Neural crest cell (in vitro differentiated cells): ENCODE data around the gene SPINK8. TPM values are rescaled to one million over a fixed set of nuclear protein-coding genes. Genes with fewer than 3 reads are reported as not detected.

Source experiments
- DNase-seq: peaks from one replicate; pipeline ENCODE4 v3.0.0; 2021; ENCODE audit warnings: low read depth, mixed read lengths, low spot score
- H3K27ac Mint-ChIP-seq: one replicate; pipeline ENCODE4 v1.8.0; 2021; ENCODE audit warnings: mild to moderate bottlenecking, mixed read lengths; ENCODE audit not compliant: unreplicated experiment
- H3K27me3 Mint-ChIP-seq: 2 replicates; pipeline ENCODE4 v1.8.0; 2021; ENCODE audit warnings: low read depth, mild to moderate bottlenecking, mixed read lengths
- H3K36me3 Mint-ChIP-seq: 2 replicates; pipeline ENCODE4 v1.8.0; 2021; ENCODE audit warnings: low read depth, mild to moderate bottlenecking, mixed read lengths
- H3K4me1 Mint-ChIP-seq: 2 replicates; pipeline ENCODE4 v1.8.0; 2021; ENCODE audit warnings: mixed read lengths
- H3K4me3 Mint-ChIP-seq: one replicate; pipeline ENCODE4 v1.8.0; 2021; ENCODE audit warnings: mild to moderate bottlenecking, mixed read lengths
- H3K9me3 Mint-ChIP-seq: 2 replicates; pipeline ENCODE4 v1.8.0; 2021; ENCODE audit warnings: mixed read lengths
- CTCF ChIP-seq: fragments of 200-600 bp; sonication (generic); conservative IDR thresholded peaks from 2 replicates; pipeline ENCODE4 v1.5.0; 2021; ENCODE audit warnings: antibody characterized with exemption, mild to moderate bottlenecking
- total RNA-seq: library from RNA; stranded (reverse); gene quantifications from 2 replicates; pipeline ENCODE4 v1.2.1, GENCODE V29; 2021

Gene SPINK8
- total RNA-seq, 1 donor from 2014 or later = not detected

- Mint-ChIP-seq H3K27ac (peak overlapping the region; percentile 0), H3K4me3 (no peak overlapping the region), H3K36me3 (peaks cover 3% of the 10 kb centered on the region), H3K27me3 (no peaks in the 10 kb centered on the region), H3K4me1 (peaks cover 17% of the 10 kb centered on the region), H3K9me3 (peaks cover 5% of the 10 kb centered on the region)
- no peak for TF ChIP-seq CTCF
- DNase-seq = no peak
These were observed 14.6 kb downstream of the SPINK8 start for GRCh38 chr3:48318713-48319468.

- peaks cover 12% of the 10 kb centered on the region for H3K4me1 Mint-ChIP-seq
- DNase-seq = no peak
- H3K36me3 Mint-ChIP-seq = peaks cover 6% of the 10 kb centered on the region
- no peak overlapping the region for H3K4me3 Mint-ChIP-seq
- H3K9me3 Mint-ChIP-seq = peaks cover 13% of the 10 kb centered on the region
- no peaks in the 10 kb centered on the region for H3K27me3 Mint-ChIP-seq
- no peak for TF ChIP-seq CTCF
- H3K27ac Mint-ChIP-seq = no peak overlapping the region
These were observed 18.9 kb downstream of the SPINK8 start for GRCh38 chr3:48314542-48314941.

DNA sequence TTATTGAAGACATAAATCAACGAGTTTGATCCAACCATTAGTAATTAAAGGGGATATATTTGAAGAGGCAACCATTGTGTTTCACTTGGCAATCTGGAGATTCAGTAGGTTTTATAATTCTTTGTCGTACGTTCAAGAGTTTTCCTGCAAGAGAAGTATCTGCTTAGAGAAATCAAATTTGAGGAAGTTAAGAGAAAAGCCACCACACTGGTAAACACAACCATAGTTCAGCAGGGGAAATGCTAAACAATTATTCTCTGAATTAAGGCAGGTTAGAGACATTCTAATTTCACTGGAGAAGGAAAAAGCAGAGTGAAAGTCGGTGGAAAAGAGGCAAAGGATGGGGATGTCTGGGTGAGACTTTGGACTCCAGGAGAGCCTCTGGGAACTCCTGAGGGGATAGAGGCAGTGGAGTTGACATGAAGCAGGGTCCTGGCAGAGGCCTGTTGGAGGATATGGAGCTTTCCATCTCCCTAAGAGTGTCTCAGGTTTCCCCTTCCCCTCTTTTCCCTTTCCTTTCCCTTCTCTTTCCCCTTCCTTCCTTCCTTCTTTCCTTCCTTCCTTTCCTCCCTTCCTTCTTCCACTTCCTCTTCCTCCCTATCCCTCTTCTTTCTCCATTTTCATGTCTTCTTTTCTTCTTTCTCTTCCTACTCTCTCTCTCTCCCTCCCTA is 26.5 kb downstream of the SPINK8 start:
- no peak for TF ChIP-seq CTCF
- DNase-seq = no peak
- peaks cover 8% of the 10 kb centered on the region for H3K4me1 Mint-ChIP-seq
- H3K36me3 Mint-ChIP-seq = peaks cover 16% of the 10 kb centered on the region
- H3K27ac Mint-ChIP-seq = no peak overlapping the region
- H3K9me3 Mint-ChIP-seq = peaks cover 8% of the 10 kb centered on the region
- no peak overlapping the region for H3K4me3 Mint-ChIP-seq
- peaks cover 38% of the 10 kb centered on the region for H3K27me3 Mint-ChIP-seq

- Mint-ChIP-seq H3K27me3 (peaks cover 38% of the 10 kb centered on the region), H3K4me3 (no peak overlapping the region), H3K36me3 (peaks cover 20% of the 10 kb centered on the region), H3K4me1 (peaks cover 13% of the 10 kb centered on the region), H3K9me3 (peaks cover 10% of the 10 kb centered on the region), H3K27ac (no peak overlapping the region)
- no peak for TF ChIP-seq CTCF
- DNase-seq = no peak
These were observed 27.2 kb downstream of the SPINK8 start for GRCh38 chr3:48306290-48306689.

DNA sequence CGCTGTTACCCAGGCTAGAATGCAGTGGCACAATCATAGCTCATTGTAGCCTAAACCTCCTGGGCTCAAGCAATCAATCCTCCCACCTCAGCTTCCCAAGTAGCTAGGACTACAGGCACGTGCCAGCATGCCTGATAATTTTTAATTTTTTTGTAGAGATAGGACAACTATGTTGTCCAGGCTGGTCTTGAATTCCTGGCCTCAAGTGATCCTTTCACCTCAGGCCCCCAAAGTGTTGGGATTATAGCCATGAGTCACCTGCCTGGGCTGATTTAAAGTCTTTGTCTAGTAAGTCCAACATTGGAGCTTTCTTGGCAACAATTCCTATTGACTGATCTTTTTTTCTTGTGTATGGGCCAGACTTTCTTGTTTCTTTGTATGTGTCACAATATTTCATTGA is 28.1 kb downstream of the SPINK8 start:
- peaks cover 38% of the 10 kb centered on the region for H3K27me3 Mint-ChIP-seq

More for the DNA sequence above, 28.1 kb downstream of the SPINK8 start:
- H3K36me3 Mint-ChIP-seq = peaks cover 20% of the 10 kb centered on the region
- peaks cover 10% of the 10 kb centered on the region for H3K9me3 Mint-ChIP-seq
- no peak overlapping the region for H3K27ac Mint-ChIP-seq
- DNase-seq = no peak
- no peak for TF ChIP-seq CTCF
- H3K4me1 Mint-ChIP-seq = peaks cover 15% of the 10 kb centered on the region
- H3K4me3 Mint-ChIP-seq = no peak overlapping the region
